GM23338 (cell line): ENCODE data around the gene RAMP1. TPM values are rescaled to one million over a fixed set of nuclear protein-coding genes. Genes with fewer than 3 reads are reported as not detected.

Experiments used
- ATAC-seq: fragments of 200-7000 bp; cut with Tn5 transposase; 3 replicates; pipeline ENCODE4 v1.9.1; 2020
- DNase-seq: peaks from one replicate; pipeline ENCODE4 v3.0.0-alpha.2; 2015; ENCODE audit warnings: low spot score
- H2AFZ ChIP-seq: fragments of 200-600 bp; sonication (generic); 2 replicates; pipeline ENCODE4 v1.8.0; 2016; ENCODE audit warnings: antibody characterized with exemption, mild to moderate bottlenecking, moderate library complexity
- H3F3A ChIP-seq: fragments of 200-600 bp; sonication (generic); replicated peaks from 2 replicates; pipeline ENCODE4 v1.8.0; 2017; ENCODE audit warnings: antibody characterized with exemption, mixed run types, low read depth
- H3K27ac ChIP-seq: fragments of 200-600 bp; sonication (generic); 2 replicates; pipeline ENCODE4 v1.6.1; 2016; ENCODE audit warnings: low read depth
- H3K27me3 ChIP-seq: fragments of 200-600 bp; sonication (generic); 2 replicates; pipeline ENCODE4 v1.8.0; 2016; ENCODE audit warnings: mild to moderate bottlenecking, mixed run types, moderate library complexity; ENCODE audit not compliant: insufficient read depth
- H3K36me3 ChIP-seq: fragments of 200-600 bp; sonication (generic); 2 replicates; pipeline ENCODE4 v1.8.0; 2016; ENCODE audit warnings: mild to moderate bottlenecking; ENCODE audit not compliant: insufficient read depth
- H3K4me1 ChIP-seq: fragments of 200-600 bp; sonication (generic); 2 replicates; pipeline ENCODE4 v1.8.0; 2016; ENCODE audit warnings: mild to moderate bottlenecking, moderate library complexity; ENCODE audit not compliant: insufficient read depth
- H3K4me2 ChIP-seq: fragments of 200-600 bp; sonication (generic); 2 replicates; pipeline ENCODE4 v1.7.1; 2017; ENCODE audit warnings: mixed run types
- H3K4me3 ChIP-seq: fragments of 200-600 bp; sonication (generic); 2 replicates; pipeline ENCODE4 v1.6.1; 2016; ENCODE audit warnings: mixed run types
- H3K79me2 ChIP-seq: fragments of 200-600 bp; sonication (generic); replicated peaks from 2 replicates; pipeline ENCODE4 v1.8.0; 2017; ENCODE audit warnings: mild to moderate bottlenecking; ENCODE audit not compliant: insufficient read depth
- H3K9me2 ChIP-seq: fragments of 200-600 bp; sonication (generic); 2 replicates; pipeline ENCODE4 v1.8.0; 2017; ENCODE audit not compliant: insufficient read depth
- H4K20me1 ChIP-seq: fragments of 200-600 bp; sonication (generic); replicated peaks from 2 replicates; pipeline ENCODE4 v1.8.0; 2017; ENCODE audit warnings: mild to moderate bottlenecking; ENCODE audit not compliant: insufficient read depth
- H3K27ac Mint-ChIP-seq: 2 replicates; pipeline ENCODE4 v1.8.0; 2020; ENCODE audit warnings: inconsistent platforms, mild to moderate bottlenecking, moderate library complexity, mixed read lengths
- H3K27me3 Mint-ChIP-seq: 3 replicates; pipeline ENCODE4 v1.8.0; 2022; ENCODE audit warnings: low read depth, mild to moderate bottlenecking, moderate library complexity, mixed read lengths, inconsistent platforms; ENCODE audit not compliant: insufficient read depth, poor library complexity
- H3K36me3 Mint-ChIP-seq: 3 replicates; pipeline ENCODE4 v1.8.0; 2021; ENCODE audit warnings: low read depth, mild to moderate bottlenecking, inconsistent platforms, moderate library complexity, mixed read lengths
- H3K4me1 Mint-ChIP-seq: 3 replicates; pipeline ENCODE4 v1.8.0; 2020; ENCODE audit warnings: mild to moderate bottlenecking, inconsistent platforms, mixed read lengths
- H3K4me3 Mint-ChIP-seq: 3 replicates; pipeline ENCODE4 v1.8.0; 2021; ENCODE audit warnings: moderate library complexity, mild to moderate bottlenecking, inconsistent platforms, mixed read lengths
- H3K9me3 Mint-ChIP-seq: 3 replicates; pipeline ENCODE4 v1.8.0; 2020; ENCODE audit warnings: moderate library complexity, mild to moderate bottlenecking, inconsistent platforms, mixed read lengths
- POLR2AphosphoS5 ChIP-seq: IDR thresholded peaks from 2 replicates; pipeline ENCODE4 v1.6.1; 2016; ENCODE audit warnings: antibody characterized with exemption, low read depth
- REST ChIP-seq: IDR thresholded peaks from one replicate; pipeline ENCODE4 v1.6.1; 2018; ENCODE audit warnings: antibody characterized with exemption; ENCODE audit not compliant: unreplicated experiment
- STAT1 ChIP-seq: IDR thresholded peaks from one replicate; pipeline ENCODE4 v1.6.1; 2016; ENCODE audit warnings: antibody characterized with exemption; ENCODE audit not compliant: unreplicated experiment
- ZNF462 ChIP-seq: fragments of 250-450 bp; sonication (Bioruptor Pico); IDR thresholded peaks from 2 replicates; pipeline ENCODE4 v1.5.0; 2020; ENCODE audit warnings: mild to moderate bottlenecking, moderate library complexity
- polyA plus RNA-seq: library from polyadenylated mRNA; unstranded; fragments of >200 nt; fragmentation: Nextera tagmentation; extraction: Ambion mirVana; gene quantifications from 2 replicates; pipeline ENCODE4 v1.2.1, GENCODE V29; 2016
- total RNA-seq: library from RNA; depleted of rRNA; stranded (reverse); fragments of >200 nt; shearing (Covaris generic); gene quantifications from 2 replicates; pipeline ENCODE4 v1.2.3, GENCODE V29; 2014

RAMP1 gene
- total and polyA plus RNA-seq, 2 experiments from 2014 or later = 1.7 to 3.3 TPM

DNA sequence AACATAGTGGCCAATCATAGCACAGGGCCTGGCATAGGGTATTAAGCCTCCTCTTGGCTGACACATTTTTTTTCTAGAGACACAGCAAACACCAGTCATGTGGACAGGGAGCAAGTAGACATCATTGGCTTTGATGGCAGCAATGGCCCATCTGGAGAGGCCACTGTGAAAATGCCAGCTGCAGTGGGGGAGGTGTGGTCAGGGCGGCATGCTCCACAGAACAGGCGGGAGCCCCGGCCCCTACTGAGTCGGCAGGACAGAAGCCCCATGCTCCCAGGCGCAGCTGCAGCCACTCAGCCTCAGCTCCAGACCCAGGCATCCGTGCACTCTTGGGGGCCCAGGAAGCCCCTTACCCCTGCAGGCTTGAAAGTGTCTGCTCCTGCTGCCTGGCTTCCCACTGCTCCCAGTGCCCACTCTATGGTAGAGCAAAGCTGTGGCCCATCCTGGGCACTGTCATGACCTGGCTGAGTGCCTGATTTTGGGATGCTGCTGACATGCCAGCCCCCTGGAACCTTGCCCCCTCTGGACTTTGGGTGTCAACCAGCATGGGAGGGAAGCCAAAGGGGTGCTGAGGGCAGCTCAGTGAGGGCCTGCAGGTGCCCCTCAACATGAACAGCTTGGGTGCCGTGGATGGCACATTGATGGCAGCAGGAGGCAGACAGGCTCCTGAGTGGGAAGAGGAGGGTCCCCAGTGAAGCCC lies 84.1 kb downstream of the RAMP1 start:
- H3K4me3 ChIP-seq = no peak overlapping the region
- ATAC-seq (no peak), DNase-seq (no peak)
- no peaks in the 10 kb centered on the region for H3K79me2 ChIP-seq
- no peak overlapping the region for H3K27ac Mint-ChIP-seq
- TF ChIP-seq POLR2AphosphoS5 = no peak
- no peak for TF ChIP-seq STAT1
- TF ChIP-seq ZNF462 (CRISPR knock-in tag) = no peak
- TF ChIP-seq REST = no peak
- no peaks in the 10 kb centered on the region for H3K36me3 ChIP-seq
- peaks cover 8% of the 10 kb centered on the region for H3K27me3 Mint-ChIP-seq
- H3K4me2 ChIP-seq = no peak overlapping the region
- no peaks in the 10 kb centered on the region for H4K20me1 ChIP-seq
- no peaks in the 10 kb centered on the region for H3K27me3 ChIP-seq
- H3K9me3 Mint-ChIP-seq = peaks cover 43% of the 10 kb centered on the region
- H3K4me3 Mint-ChIP-seq = no peak overlapping the region
- H3K4me1 Mint-ChIP-seq = peaks cover 6% of the 10 kb centered on the region; the same call in 2 of the 3 replicates
- H3K4me1 ChIP-seq = no peaks in the 10 kb centered on the region
- 0 out of 2 replicates have a peak, but pooled peaks cover 7% of the 10 kb centered on the region for H3K9me2 ChIP-seq
- H3K27ac ChIP-seq = no peak overlapping the region
- H2AFZ ChIP-seq = no peak overlapping the region
- H3F3A ChIP-seq = no peaks in the 10 kb centered on the region
- peaks cover 19% of the 10 kb centered on the region for H3K36me3 Mint-ChIP-seq
